Pancreas (tissue), 10 donors: ENCODE results near the gene OSBPL2. TPM values are rescaled to one million over a fixed set of nuclear protein-coding genes. Genes with fewer than 3 reads are reported as not detected.
A peak's percentile ranks its signal among the peaks of the same experiment; 100 is the strongest.

Experiments
- ATAC-seq, 4 donors: fragments of 200-7000 bp; cut with Tn5 transposase; one replicate each; pipeline versions ENCODE4 v1.8.0 to v1.9.1; 2020; ENCODE audit warnings: mild to moderate bottlenecking in 4 of 4, moderate library complexity in 4 of 4
- DNase-seq, 6 donors: peaks; one replicate each; pipeline ENCODE4 v3.0.0-alpha.2; 2020
- FAIRE-seq: peaks from 2 replicates; lab custom pipeline; 2012; peaks lifted over from hg19 to GRCh38; lab: Jason Lieb, UNC
- H3K27ac ChIP-seq, 4 donors: fragments of 200-600 bp; sonication (generic); 1 replicate in 3 of 4; 2 replicates in 1 of 4; pipeline versions ENCODE4 v1.5.0 to v1.8.0; 2020
- H3K27me3 ChIP-seq, 4 donors: fragments of 200-600 bp; one replicate each; pipeline ENCODE4 v1.8.0; 2021
- H3K36me3 ChIP-seq, 3 donors: fragments of 200-600 bp; sonication (generic) in 1 of 3; one replicate each; pipeline versions ENCODE4 v1.5.0 to v1.8.0; 2020 to 2021
- H3K4me1 ChIP-seq, 3 donors: fragments of 200-600 bp; one replicate each; pipeline ENCODE4 v1.8.0; 2021
- H3K4me3 ChIP-seq, 4 donors: fragments of 200-600 bp; sonication (generic) in 2 of 4; one replicate each; pipeline versions ENCODE4 v1.5.0 to v1.8.0; 2020 to 2021
- H3K9me3 ChIP-seq, 4 donors: fragments of 200-600 bp; one replicate each; pipeline ENCODE4 v1.8.0; 2021
- WGBS, 2 donors: extraction: QIAGEN DNeasy Blood & Tissue Kit; methylation state at CpG; one replicate each; pipeline ENCODE4 v1.1.7; 2013; 5-methylcytosine and 5-hydroxymethylcytosine counted together
- intact Hi-C, 3 donors: fragments of 100-400 bp; cut with DNase I; formaldehyde crosslinking; loops; one replicate each; pipeline versions ENCODE4 v1.11.1 to v1.14.2; 2022
- polyA plus RNA-seq, 2 donors: library from polyadenylated mRNA; stranded (reverse); fragments of 200-250 nt; gene quantifications; one replicate each; pipeline ENCODE4 v1.2.3, GENCODE V29; 2013
- total RNA-seq, 6 donors: library from RNA; stranded (reverse); fragmentation: NEBNext Ultra II Directional in 4 of 6; extraction: Animal tissue kit (Norgen Biotek cat#: 25700) in 4 of 6; gene quantifications; one replicate each; pipeline versions ENCODE4 v1.2.1 to v1.2.4, GENCODE V29; 2021 to 2023
- TF ChIP-seq, protein P1 (sequence below), 4 donors: fragments of 200-600 bp; sonication (generic) in 3 of 4; IDR thresholded peaks; one replicate each; pipeline versions ENCODE4 v1.5.0 to v1.8.0; 2021; ENCODE audit warnings: antibody characterized with exemption in 4 of 4
- donor health status: healthy with polysubstance abuse.
- donor health status: DM: no; HTN: no; CAD: no; lungs with moderate emphysema.
- donor health status: DM: no; HTN: no; CAD: no.
- donor health status: control.
- donor health status: control.
- donor health status: Bipolar disorder and iron deficiency.
- donor health status: DM: yes; HTN: yes; CAD: no.
- donor health status: DM: no; HTN: no; CAD: no.
- donor health status: DM: no; HTN: no; CAD: no.
- donor health status: DM: yes; HTN: yes; CAD: no.

Gene OSBPL2
- total and polyA plus RNA-seq, 8 donors, result 33.3 to 56.8 (median 47.0) TPM

DNA sequence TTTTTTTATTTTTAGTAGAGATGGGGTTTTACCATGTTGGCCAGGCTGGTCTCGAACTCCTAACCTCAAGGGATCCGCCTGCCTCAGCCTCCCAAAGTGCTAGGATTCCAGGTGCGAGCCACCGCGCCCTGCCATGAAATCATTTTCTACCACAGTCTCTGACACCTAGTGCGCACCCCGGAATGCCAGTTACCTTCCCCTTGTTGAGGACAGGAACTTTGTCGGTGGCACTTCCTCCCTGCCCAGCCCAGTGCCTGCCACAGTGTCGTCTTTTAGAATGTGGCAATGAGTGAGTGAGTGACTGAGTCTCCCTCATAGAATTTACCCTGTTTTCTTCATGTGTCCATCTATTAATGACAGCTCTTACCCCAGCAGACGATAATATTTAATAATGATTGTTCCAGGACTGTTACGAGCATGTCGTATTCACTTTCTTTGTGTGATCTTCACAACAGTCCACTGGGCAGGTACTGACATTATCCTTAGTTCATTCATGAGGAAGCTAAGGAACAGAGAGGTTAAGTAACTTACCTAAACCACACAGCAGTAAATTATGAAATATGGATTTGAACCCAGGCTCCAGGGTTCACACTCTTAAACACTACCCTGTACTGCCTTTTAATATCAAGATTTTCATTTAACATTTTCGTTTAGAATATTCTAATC, 1.8 kb downstream of the OSBPL2 start:
- DNase-seq, result peak in 2 of 6 donors; percentile 29 to 37
- TF ChIP-seq, protein P1, sequence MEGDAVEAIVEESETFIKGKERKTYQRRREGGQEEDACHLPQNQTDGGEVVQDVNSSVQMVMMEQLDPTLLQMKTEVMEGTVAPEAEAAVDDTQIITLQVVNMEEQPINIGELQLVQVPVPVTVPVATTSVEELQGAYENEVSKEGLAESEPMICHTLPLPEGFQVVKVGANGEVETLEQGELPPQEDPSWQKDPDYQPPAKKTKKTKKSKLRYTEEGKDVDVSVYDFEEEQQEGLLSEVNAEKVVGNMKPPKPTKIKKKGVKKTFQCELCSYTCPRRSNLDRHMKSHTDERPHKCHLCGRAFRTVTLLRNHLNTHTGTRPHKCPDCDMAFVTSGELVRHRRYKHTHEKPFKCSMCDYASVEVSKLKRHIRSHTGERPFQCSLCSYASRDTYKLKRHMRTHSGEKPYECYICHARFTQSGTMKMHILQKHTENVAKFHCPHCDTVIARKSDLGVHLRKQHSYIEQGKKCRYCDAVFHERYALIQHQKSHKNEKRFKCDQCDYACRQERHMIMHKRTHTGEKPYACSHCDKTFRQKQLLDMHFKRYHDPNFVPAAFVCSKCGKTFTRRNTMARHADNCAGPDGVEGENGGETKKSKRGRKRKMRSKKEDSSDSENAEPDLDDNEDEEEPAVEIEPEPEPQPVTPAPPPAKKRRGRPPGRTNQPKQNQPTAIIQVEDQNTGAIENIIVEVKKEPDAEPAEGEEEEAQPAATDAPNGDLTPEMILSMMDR (IDR thresholded peaks at IDR 0.05), result no peak
- no peaks in the 10 kb centered on the region for H3K9me3 ChIP-seq
- 53 to 59% methylated on average over 13 of the region's 13 CpGs for WGBS, 2 donors
- H3K4me3 ChIP-seq, result peak overlapping the region in 3 of 4 donors; percentile 53 to 70 (median 66)
- no peaks in the 10 kb centered on the region for H3K36me3 ChIP-seq
- intact Hi-C loops, result no loop called here
- no peak for ATAC-seq
- H3K27ac ChIP-seq, result no peak overlapping the region
- no peaks in the 10 kb centered on the region for H3K27me3 ChIP-seq
- no peak for FAIRE-seq
- peaks cover 46 to 55% (median 49%) of the 10 kb centered on the region in 3 donors for H3K4me1 ChIP-seq

- Histone ChIP-seq H3K27ac (peak overlapping the region in 3 of 4 donors; percentile 38 to 41 (median 40)), H3K4me1 (peaks cover 56 to 67% (median 63%) of the 10 kb centered on the region in 3 donors), H3K4me3 (peak overlapping the region in 1 of 4 donors; percentile 14), H3K27me3 (no peaks in the 10 kb centered on the region), H3K9me3 (no peaks in the 10 kb centered on the region), H3K36me3 (no peaks in the 10 kb centered on the region)
- intact Hi-C loops, result no loop called here
- TF ChIP-seq, protein P1 (IDR thresholded peaks at IDR 0.05), result no peak
- ATAC-seq, result no peak
- no peak for FAIRE-seq
- WGBS, 2 donors, result 38 to 44% methylated on average over 10 of the region's 10 CpGs
- DNase-seq, result peak in 2 of 6 donors; percentile 60 to 62
These were observed 3.2 kb downstream of the OSBPL2 start for GRCh38 chr20:62241506-62241905.

DNA sequence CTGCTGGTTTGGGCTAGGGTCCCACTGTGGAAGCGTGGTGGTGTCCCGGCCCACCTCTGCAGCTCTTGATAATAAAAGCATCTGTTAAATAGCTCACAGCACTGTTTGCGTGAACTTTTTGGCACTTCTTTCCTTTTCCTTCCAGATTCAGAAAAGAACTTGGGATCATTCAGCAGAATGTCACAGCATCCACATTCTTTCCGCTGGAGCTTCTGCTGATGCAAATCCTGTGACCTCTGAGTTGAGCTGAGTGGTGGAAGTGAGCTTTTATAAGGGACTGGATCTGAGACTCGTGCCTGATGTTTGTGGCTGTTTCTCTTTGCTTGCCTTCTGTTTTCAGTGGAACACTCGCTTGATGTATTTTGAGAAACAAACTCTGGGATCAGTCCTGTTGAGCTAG, 3.9 kb downstream of the OSBPL2 start:
- 48 to 55% methylated on average over 6 of the region's 6 CpGs for WGBS, 2 donors
- H3K27ac ChIP-seq, result peak overlapping the region in 2 of 4 donors; percentile 40 to 41

DNA sequence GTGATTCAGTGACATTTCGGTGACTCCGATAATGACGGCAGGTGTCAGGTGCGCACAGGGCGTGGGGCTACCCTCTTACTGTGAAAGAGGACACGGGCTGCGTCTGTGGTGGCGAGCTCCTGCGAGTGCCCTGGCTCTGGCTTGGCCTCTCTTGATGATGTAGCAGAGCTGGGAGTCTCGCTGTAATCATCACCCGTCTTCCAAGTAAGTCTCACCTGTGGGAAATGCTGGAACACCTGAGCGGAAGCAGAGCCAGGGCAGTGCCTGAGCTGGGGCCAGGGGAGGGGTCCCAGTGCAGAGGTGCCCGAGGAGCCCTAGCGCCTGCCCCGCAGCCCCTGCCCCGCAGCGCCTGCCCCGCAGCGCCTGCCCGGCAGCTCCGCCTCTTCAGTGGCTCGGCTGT, 4.8 kb downstream of the OSBPL2 start:
- 35 to 48% methylated on average over 22 of the region's 22 CpGs for WGBS, 2 donors
- Histone ChIP-seq H3K9me3 (no peaks in the 10 kb centered on the region), H3K36me3 (no peaks in the 10 kb centered on the region), H3K4me3 (peak overlapping the region in 1 of 4 donors; percentile 5), H3K27ac (peak overlapping the region; percentile 65 to 92 (median 81)), H3K4me1 (peaks cover 63 to 75% (median 67%) of the 10 kb centered on the region in 3 donors), H3K27me3 (no peaks in the 10 kb centered on the region)
- intact Hi-C loops, result no loop called here
- FAIRE-seq, result no peak
- ATAC-seq, result no peak
- peak in 4 of 6 donors; percentile 51 to 61 (median 56) for DNase-seq
- TF ChIP-seq, protein P1 (IDR thresholded peaks at IDR 0.05), result no peak

More for the DNA sequence above, 3.9 kb downstream of the OSBPL2 start:
- Histone ChIP-seq H3K4me1 (peaks cover 63 to 72% (median 69%) of the 10 kb centered on the region in 3 donors), H3K9me3 (no peaks in the 10 kb centered on the region), H3K36me3 (no peaks in the 10 kb centered on the region), H3K27me3 (no peaks in the 10 kb centered on the region), H3K4me3 (peak overlapping the region in 1 of 4 donors; percentile 5)
- FAIRE-seq (no peak), ATAC-seq (no peak), DNase-seq (peak in 2 of 6 donors; percentile 6 to 11)
- TF ChIP-seq, protein P1 (IDR thresholded peaks at IDR 0.05), result no peak
- intact Hi-C loops, result no loop called here
